Stomach smooth muscle (tissue), 2 donors: ENCODE measurements around the gene LHFPL3.

ENCODE experiments used
- H3K27ac ChIP-seq: one replicate; pipeline ENCODE4 v1.7.0; 2013; ENCODE audit warnings: mild to moderate bottlenecking, low read length, inconsistent platforms
- H3K27me3 ChIP-seq, 2 donors: one replicate each; pipeline ENCODE4 v1.7.0; 2013; ENCODE audit warnings: low read length in 2 of 2; ENCODE audit not compliant: insufficient read depth in 2 of 2, control insufficient read depth in 1 of 2
- H3K36me3 ChIP-seq, 2 donors: one replicate each; pipeline ENCODE4 v1.7.0; 2013; ENCODE audit warnings: low read length in 2 of 2; ENCODE audit not compliant: control insufficient read depth in 2 of 2, insufficient read depth in 2 of 2
- H3K4me1 ChIP-seq: one replicate; pipeline ENCODE4 v1.7.0; 2013; ENCODE audit warnings: low read length; ENCODE audit not compliant: control insufficient read depth, insufficient read depth
- H3K4me3 ChIP-seq, 2 donors: one replicate each; pipeline ENCODE4 v1.7.0; 2013; ENCODE audit warnings: low read length in 2 of 2
- H3K9ac ChIP-seq, 2 donors: one replicate each; pipeline ENCODE4 v1.7.0; 2013; ENCODE audit warnings: low read length in 2 of 2, mild to moderate bottlenecking in 1 of 2
- H3K9me3 ChIP-seq, 2 donors: one replicate each; pipeline ENCODE4 v1.7.0; 2013; ENCODE audit warnings: low read length in 2 of 2; ENCODE audit not compliant: control insufficient read depth in 2 of 2
- donor health status: healthy.
- donor health status: Pancreatic carcinoma.

LHFPL3 gene

DNA sequence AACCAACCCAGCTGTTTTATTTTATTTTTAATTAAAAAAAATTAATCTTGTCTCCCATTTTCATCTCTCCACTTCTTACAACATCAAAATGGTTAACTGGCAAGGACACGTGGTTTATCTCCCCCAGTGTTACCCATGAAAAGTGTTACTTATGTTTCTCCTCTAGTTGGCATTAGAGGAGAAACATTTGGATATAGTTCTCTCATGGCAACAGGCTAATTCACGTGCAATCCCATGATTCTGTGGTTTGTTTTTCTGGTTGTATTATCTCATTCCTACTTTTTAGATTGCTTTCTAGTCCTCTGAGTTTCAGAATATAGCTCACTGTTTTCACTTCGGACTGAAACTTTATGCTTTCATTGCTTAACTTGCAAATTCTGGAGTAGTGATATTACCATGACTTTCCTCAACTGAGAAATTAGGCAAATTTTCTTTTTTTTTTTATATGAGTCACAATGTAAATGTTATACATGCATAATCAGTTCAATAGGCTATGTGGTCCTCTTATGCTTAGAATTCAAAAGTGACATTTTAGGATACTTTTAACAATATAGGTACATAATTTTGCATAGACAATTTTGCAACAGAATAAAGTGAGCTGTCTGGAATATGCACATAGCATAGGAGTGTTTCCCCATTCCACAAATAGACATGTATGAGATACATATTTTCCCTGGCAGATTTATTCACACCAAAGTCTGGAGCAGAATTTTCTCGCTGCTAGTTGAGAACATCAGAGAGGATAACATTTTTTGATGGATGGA is 43.0 kb downstream of the LHFPL3 start:
- H3K9ac ChIP-seq = no peak overlapping the region

DNA sequence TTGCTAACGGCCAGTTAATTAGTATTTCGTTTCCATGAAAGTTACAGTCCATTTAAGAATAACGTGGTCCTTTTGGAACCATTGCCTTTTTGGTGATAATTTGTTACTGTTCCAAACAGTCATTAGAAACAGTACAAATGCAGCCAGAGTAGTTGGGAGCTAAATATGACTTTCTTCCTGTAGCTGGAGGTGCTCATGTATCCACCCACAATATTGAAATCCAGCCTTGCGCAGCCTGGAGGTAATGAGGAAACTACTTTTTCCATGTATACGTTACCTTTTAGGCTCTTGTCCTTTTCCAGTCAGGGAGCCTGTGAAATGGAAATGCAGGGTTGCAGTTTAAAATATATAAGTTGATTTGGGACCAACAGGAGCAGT is 43.6 kb downstream of the LHFPL3 start:
- Histone ChIP-seq H3K36me3 (no peaks in the 10 kb centered on the region), H3K27me3 (no peaks in the 10 kb centered on the region), H3K9me3 (no peaks in the 10 kb centered on the region), H3K9ac (no peak overlapping the region), H3K27ac (no peak overlapping the region), H3K4me1 (no peaks in the 10 kb centered on the region), H3K4me3 (no peak overlapping the region)

More for the DNA sequence above, 43.0 kb downstream of the LHFPL3 start:
- no peak overlapping the region for H3K27ac ChIP-seq
- H3K4me3 ChIP-seq = no peak overlapping the region
- no peaks in the 10 kb centered on the region for H3K9me3 ChIP-seq
- H3K36me3 ChIP-seq = no peaks in the 10 kb centered on the region
- H3K4me1 ChIP-seq = no peaks in the 10 kb centered on the region
- no peaks in the 10 kb centered on the region for H3K27me3 ChIP-seq

DNA sequence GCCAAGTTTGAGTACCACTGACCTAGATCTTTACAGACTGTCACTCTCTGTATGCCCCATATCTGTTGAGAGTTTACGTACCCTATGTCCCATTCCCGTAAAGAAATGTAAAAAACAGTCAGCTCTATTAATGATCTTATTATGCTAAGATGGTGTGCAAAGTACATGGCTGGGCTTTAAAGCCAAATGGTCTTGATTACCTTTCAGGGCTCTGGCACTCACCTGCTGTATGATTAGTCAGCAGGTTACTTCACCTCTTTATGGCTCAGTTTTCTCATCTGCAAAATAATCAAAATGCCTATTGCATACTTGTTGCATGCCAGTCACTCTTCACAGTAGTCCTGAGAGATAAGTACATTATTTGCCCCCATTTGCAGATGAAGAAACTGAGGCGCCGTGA is 54.2 kb downstream of the LHFPL3 start:
- H3K27ac ChIP-seq = no peak overlapping the region
- H3K27me3 ChIP-seq = no peaks in the 10 kb centered on the region
- H3K9ac ChIP-seq = no peak overlapping the region
- no peaks in the 10 kb centered on the region for H3K4me1 ChIP-seq
- no peak overlapping the region for H3K4me3 ChIP-seq
- H3K36me3 ChIP-seq = no peaks in the 10 kb centered on the region
- peaks cover 0 to 3% of the 10 kb centered on the region in 2 donors for H3K9me3 ChIP-seq

DNA sequence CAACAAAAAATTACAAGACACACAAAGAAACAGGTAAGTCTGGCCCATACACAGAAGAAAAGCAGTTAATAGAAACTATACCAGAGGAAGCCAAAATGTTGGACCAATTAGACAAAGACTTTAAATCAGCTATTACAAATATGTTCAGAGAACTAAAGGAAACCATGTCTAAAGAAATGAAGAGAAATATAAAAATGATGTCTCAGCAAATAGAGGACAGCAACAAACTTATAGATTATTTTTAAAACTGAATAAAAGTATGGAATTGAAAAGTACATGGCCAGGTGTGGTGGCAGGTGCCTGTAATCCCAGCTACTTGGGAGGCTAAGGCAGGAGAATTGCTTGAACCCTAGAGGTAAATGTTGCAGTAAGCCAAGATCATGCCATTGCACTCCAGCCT is 58.5 kb downstream of the LHFPL3 start:
- Histone ChIP-seq H3K9me3 (peaks cover 0 to 3% of the 10 kb centered on the region in 2 donors), H3K4me3 (no peak overlapping the region), H3K36me3 (no peaks in the 10 kb centered on the region), H3K9ac (no peak overlapping the region), H3K27me3 (no peaks in the 10 kb centered on the region), H3K4me1 (no peaks in the 10 kb centered on the region), H3K27ac (no peak overlapping the region)

- Histone ChIP-seq H3K36me3 (no peaks in the 10 kb centered on the region), H3K27me3 (no peaks in the 10 kb centered on the region)
Measured at GRCh38 chr7:104388222-104388621, 59.8 kb downstream of the LHFPL3 start.

DNA sequence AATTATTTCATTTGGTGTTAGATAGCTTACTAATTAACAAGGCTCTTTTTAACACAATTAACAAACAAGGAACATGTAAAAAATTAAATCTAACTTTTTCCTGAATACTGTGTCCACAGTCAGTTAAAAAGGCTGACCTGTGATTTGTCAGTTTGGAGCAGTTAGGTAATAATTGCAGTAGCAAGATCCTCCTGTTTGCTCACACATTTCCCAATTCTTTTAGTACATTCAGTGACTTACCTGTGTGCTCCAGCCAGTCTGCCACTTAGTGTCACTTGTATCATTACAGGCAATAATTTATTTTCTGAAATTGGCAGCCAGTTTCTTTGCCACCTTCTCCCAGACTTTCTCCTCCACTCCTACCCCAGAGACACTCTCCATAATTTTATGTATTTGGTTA is 66.8 kb downstream of the LHFPL3 start:
- H3K9ac ChIP-seq = no peak overlapping the region

More at GRCh38 chr7:104388222-104388621, 59.8 kb downstream of the LHFPL3 start:
- Histone ChIP-seq H3K27ac (no peak overlapping the region), H3K9me3 (peaks cover 0 to 3% of the 10 kb centered on the region in 2 donors), H3K9ac (no peak overlapping the region), H3K4me1 (no peaks in the 10 kb centered on the region), H3K4me3 (no peak overlapping the region)

GRCh38 chr7:104397442-104397841 is 69.0 kb downstream of the LHFPL3 start:
- Histone ChIP-seq H3K4me3 (no peak overlapping the region), H3K36me3 (no peaks in the 10 kb centered on the region), H3K4me1 (no peaks in the 10 kb centered on the region), H3K9me3 (no peaks in the 10 kb centered on the region), H3K27me3 (peaks cover 0 to 5% of the 10 kb centered on the region in 2 donors), H3K9ac (no peak overlapping the region), H3K27ac (no peak overlapping the region)

More for the DNA sequence above, 66.8 kb downstream of the LHFPL3 start:
- no peak overlapping the region for H3K4me3 ChIP-seq
- no peaks in the 10 kb centered on the region for H3K36me3 ChIP-seq
- no peak overlapping the region for H3K27ac ChIP-seq
- no peaks in the 10 kb centered on the region for H3K4me1 ChIP-seq
- peaks cover 0 to 5% of the 10 kb centered on the region in 2 donors for H3K27me3 ChIP-seq
- H3K9me3 ChIP-seq = no peaks in the 10 kb centered on the region

DNA sequence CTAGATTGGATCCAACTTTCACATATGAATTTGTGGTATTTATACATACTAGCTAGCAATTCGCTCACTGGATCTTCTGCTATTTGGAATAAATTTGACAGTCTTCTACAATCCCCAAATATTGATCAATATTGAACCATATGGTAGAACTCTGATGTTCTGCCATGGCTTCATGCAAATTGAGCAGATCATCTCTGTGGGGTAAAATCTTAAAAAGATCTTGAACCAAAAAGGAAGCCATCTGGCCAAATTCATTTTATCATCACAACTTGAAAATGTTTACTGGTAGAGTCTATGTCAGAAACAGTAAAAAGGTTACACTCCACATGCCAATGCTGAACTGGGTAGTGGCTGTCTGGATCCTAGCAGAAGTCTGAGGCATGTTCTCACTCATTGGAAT is 80.0 kb downstream of the LHFPL3 start:
- H3K27me3 ChIP-seq = no peaks in the 10 kb centered on the region
- no peaks in the 10 kb centered on the region for H3K9me3 ChIP-seq
- H3K9ac ChIP-seq = no peak overlapping the region
- H3K4me3 ChIP-seq = no peak overlapping the region
- H3K36me3 ChIP-seq = no peaks in the 10 kb centered on the region
- H3K27ac ChIP-seq = no peak overlapping the region
- no peaks in the 10 kb centered on the region for H3K4me1 ChIP-seq

GRCh38 chr7:104410742-104411141 is 82.3 kb downstream of the LHFPL3 start:
- Histone ChIP-seq H3K27me3 (no peaks in the 10 kb centered on the region), H3K36me3 (no peaks in the 10 kb centered on the region), H3K4me3 (no peak overlapping the region), H3K27ac (no peak overlapping the region), H3K4me1 (no peaks in the 10 kb centered on the region), H3K9me3 (no peaks in the 10 kb centered on the region), H3K9ac (no peak overlapping the region)

GRCh38 chr7:104412911-104413310 is 84.5 kb downstream of the LHFPL3 start:
- Histone ChIP-seq H3K4me3 (no peak overlapping the region), H3K27ac (no peak overlapping the region), H3K27me3 (no peaks in the 10 kb centered on the region), H3K4me1 (no peaks in the 10 kb centered on the region), H3K9me3 (no peaks in the 10 kb centered on the region), H3K36me3 (no peaks in the 10 kb centered on the region), H3K9ac (no peak overlapping the region)

DNA sequence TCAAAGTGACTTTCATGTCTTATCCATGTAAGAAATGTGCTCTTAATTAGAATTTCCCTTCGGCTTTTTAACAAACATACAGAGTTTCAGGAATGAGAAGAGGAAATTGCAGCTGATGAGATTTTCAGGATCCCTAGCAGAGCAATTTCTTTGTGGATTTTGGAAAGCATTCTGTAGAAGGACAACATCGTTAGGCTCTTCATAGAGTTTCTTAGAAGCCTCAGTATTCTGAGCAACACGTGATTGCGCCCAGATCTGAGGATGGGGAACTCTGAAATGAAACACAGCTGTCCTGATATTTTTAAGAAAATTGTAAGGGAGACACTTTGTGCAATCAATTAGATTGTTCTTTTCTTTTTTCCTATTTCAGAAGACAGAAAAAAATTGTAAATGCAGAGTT is 85.8 kb downstream of the LHFPL3 start:
- no peaks in the 10 kb centered on the region for H3K36me3 ChIP-seq
- no peak overlapping the region for H3K9ac ChIP-seq
- no peak overlapping the region for H3K27ac ChIP-seq
- H3K9me3 ChIP-seq = no peaks in the 10 kb centered on the region
- no peak overlapping the region for H3K4me3 ChIP-seq
- no peaks in the 10 kb centered on the region for H3K4me1 ChIP-seq
- no peaks in the 10 kb centered on the region for H3K27me3 ChIP-seq
